H4 (cell line): ENCODE data around the gene FUT6. TPM values are rescaled to one million over a fixed set of nuclear protein-coding genes. Genes with fewer than 3 reads are reported as not detected.
"Not testable (repeated sequence)": the region's sequence is repeated elsewhere in the genome, so short reads cannot be mapped to it uniquely, and the experiment has no call there.

Source experiments
- DNase-seq: peaks from one replicate; pipeline ENCODE4 v3.0.0-alpha.2; 2015; ENCODE audit warnings: low spot score
- total RNA-seq: library from RNA; depleted of rRNA; stranded (reverse); fragments of >200 nt; shearing (Covaris generic); gene quantifications from 2 replicates; pipeline ENCODE4 v1.2.3, GENCODE V29; 2014

Gene FUT6
- total RNA-seq, 1 experiment from 2014 or later, result not detected

DNA sequence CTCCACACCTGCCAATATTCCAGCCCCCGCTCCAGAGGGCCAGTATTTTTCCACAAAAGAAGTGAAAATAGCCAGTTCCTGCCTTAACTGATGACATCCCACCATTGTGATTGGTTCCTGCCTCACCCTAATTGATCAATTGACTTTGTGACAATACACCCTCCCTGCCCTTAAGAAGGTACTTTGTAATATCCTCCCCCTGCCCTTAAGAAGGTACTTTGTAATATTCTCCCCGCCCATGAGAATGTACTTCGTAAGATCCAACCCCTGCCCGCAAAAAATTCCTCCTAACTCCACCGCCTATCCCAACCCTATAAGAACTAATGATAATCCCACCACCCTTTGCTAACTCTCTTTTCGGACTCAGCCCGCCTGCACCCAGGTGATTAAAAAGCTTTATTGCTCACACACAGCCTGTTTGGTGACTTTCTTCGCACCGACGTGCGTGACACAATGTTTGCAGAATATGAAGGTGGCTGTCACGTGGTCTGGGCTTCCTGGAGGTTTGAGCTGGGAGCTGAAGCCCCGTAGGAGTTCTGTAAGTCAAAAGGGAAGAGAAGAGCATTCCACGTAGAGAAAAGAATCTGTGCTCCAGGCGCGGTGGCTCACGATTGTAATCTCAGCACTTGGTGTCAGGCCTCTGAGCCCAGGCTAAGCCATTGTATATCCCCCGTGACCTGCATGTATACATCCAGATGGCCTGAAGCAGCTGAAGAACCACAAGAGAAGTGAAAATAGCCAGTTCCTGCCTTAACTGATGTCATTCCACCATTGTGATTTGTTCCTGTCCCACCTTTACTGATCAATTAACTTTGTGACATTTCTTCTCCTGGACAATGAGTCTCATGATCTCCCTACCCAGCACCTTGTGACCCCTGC is 17.9 kb upstream of the FUT6 start:
- DNase-seq, result no peak

DNA sequence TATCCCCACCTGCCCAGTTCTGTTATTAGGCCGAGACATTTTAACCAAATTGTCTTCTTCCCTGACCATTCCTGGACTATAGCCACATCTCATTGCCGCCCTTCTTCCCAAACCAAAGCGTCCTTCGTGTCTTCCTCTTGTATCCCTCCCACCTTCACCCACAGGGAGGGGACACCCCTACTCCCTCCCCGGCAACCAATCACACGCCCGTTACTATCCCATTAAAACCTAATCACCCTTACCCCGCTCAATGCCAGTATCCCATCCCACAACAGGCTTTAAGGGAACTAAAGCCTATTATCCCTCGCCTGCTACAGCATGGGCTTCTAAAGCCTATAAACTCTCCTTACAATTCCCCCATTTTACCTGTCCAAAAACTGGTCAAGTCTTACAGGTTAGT is 15.6 kb upstream of the FUT6 start:
- DNase-seq, result not testable (repeated sequence)

DNA sequence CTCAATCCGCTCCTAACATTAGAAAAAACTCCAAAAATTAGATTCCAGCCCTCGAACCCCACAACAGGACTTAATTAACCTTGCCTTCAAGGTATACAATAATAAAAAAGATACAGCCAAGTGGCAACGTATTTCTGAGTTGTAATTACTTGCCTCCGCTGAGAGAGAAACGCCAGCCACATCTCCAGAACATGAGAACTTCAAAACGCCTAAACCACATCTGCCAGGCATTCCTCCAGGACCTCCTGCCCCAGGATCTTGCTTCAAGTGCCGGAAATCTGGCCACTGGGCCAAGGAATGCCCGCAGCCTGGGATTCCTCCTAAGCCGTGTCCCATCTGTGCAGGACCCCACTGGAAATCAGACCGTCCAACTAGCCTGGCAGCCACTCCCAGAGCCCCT is 14.6 kb upstream of the FUT6 start:
- DNase-seq, result not testable (repeated sequence)

DNA sequence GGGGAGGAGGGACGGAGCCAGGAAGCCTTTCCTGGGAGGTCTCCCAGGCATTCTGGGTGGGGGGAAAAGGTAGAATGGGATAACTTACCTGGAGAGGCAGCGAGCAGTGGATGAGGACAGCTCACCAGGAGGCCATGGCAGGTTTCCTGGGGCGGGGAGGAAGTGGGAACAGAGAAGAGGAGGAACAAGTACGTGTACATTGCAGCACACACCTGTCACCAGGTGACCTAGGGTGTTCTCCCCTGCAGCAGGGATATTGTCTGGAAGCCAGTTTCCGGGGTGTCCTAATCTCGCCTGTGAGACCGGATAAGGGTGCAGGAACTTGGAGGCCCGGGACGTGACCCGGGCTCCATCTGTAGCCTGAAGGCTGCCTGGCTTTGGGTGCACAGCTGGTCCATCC is 11.8 kb upstream of the FUT6 start, which contains the start of gene FUT3:
Gene FUT3 (minus strand): TSS at position 148 of the 400 bp plus-strand sequence.
- no peak for DNase-seq

DNA sequence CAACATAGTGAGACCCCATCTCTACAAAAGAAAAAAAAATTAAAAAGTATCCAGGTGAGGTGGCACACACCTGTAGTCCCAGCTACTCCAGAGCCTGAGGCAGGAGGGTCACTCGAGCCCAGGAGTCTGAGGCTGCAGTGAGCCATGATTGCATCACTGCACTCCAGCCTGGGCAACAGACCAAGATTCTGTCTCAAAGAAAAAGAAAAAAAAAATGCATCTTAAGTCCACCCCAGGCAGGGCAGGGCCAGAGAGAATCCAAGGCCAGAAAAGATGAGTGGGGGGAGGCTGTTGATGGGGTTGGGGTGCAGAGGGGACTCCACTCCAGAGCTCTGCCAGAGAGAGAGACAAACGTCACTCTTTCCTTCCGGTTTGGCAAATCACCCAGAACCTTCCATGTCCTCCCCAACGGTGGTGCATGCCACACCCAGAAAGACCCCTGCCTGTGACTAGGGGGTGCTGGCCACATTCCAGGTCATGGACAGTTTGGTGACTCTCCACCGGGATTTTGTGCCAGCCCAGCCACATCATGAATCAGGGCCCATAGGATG is 11.3 kb upstream of the FUT6 start:
- DNase-seq, result peak; percentile 51

DNA sequence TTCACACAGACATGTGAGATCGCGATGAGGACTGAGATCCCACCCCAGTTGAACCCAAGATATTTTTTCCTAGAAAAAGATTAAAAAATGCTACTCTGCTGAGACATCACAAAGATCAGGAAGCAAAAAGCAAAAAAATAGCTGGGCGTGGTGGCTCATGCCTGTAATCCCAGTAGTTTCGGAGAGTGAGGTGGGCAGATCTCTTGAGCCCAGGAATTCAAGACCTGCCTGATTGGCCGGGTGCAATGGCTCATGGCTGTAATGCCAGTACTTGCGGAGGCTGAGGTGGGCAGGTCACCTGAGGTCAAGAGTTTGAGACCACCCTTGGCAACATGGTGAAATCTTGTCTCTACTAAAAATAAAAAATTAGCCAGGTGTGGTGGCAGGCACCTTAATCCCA is 10.7 kb upstream of the FUT6 start:
- no peak for DNase-seq

DNA sequence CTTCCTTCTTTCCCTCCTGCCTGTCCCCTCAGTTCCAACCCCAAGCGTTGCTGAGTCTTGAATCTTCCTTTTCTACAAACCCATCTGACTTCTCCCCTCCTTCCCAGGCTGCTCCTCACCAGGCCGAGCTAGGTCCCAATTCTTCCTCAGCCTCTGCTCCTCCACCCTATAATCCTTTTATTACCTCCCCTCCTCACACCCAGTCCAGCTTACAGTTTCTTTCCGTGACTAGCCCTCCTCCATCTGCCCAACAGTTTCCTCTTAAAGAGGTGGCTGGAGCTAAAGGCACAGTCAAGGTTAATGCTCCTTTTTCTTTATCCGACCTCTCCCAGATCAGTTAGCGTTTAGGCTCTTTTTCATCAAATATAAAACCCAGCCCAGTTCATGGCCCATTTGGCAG is 9.1 kb upstream of the FUT6 start:
- not testable (repeated sequence) for DNase-seq

DNA sequence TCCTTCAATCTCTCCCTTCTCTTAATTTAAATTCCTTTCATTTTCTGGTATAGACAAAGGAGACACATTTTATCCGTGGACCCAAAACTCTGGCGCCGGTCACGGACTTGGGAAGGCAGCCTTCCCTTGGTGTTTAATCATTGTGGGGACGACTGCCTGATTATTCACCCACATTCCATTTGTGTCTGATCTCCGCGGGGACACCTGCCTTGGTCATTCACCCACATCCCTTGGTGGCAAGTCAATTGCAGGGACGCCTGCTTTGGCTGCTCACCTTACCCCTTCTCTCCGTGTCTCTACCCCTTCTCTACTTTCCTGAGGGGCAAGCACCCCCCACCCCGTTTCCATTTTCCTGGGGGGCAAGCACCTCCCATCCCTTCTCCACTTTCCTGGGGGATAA is 8.3 kb upstream of the FUT6 start:
- not testable (repeated sequence) for DNase-seq

DNA sequence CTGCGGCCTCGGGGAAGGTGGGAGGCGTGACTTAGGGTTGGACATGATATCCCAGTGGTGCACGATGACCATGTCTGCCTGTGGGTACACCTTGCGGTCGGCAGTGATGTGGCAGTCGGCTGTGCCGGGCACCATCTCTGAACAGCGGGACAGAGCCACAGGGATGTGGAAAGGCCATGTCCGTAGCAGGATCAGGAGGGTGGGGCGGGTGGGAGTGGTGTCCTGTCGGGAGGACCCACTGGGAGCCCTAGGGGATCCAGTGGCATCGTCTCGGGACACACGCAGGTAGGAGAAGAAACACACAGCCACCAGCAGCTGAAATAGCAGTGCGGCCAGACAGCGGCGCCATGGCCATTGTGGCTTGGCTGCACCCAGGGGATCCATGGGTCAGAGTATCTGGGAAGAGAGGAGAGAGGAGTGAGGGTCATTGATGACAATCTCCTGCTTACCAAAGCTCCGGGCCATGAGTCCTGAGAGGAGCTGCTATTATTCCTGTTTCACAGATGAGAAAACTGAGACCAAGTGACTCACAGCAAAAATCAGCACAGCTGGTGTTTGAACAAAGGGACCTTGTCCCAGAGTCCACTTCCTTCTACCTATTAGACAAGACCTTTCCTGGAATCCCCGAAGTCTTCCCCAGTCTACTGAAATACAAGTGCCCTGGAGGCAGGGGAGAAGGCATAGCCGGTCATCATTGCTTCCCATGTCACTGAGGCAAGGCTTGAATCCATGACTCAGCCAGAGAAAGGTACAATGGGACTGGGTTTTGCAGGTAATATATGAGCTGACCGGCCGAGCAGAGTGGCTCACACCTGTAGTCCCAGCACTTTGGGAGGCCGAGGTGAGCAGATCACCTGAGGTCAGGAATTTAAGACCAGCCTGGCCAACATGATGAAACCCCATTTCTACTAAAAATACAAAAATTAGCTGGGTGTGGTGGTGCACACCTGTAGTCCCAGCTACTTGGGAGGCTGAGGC is 5.2 kb upstream of the FUT6 start:
- DNase-seq, result no peak

DNA sequence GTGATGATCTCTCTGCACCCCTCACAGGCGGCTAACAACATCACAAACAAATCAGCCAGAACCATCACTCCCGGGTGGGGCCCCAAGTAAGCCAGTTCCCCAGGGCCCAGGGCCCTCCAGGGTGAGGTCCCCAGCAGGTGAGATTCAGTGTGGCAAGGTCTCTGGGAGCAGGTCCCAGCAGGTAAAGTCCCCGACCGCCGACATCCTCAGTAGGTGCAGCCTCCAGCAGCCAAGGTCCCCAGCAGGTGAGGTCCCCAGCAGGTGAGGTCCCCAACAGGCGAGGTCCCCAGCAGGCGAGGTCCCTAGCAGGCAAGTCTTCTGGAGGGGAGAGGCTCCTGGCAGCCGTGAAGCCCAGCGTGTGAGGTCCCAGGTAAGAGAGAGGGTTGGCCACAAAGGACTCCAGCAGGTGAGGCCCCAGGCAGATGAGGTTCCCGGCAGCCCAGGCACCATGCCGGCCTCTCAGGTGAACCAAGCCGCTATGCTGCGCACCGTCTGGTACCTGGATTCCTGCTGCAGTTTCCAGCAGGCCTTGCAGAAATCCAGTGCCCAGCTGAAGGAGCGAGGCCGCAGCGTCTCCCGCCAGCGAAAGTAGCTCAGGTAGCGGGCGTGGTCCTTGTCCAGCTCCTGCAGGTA is 3.9 kb upstream of the FUT6 start:
- DNase-seq, result no peak

DNA sequence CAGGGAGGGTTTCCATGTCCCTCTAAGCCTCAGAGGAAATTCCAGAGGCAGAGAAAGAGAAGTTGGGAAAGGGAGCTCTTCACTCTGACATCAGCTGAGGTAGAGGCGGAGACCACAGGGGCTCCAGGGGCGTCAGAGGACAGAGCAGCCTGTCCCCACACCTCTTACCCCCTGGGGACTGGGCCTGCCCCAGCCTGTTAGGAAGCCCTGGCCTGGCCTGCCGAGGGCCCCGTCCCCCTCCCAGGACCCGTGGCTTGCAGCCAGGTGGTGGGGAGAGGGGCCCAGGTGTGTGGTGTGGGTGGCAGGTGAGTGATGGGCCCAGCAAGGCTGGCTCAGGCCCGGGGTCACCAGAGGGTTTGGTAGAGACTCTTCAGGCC is 2.2 kb upstream of the FUT6 start:
- DNase-seq, result not testable (repeated sequence)

DNA sequence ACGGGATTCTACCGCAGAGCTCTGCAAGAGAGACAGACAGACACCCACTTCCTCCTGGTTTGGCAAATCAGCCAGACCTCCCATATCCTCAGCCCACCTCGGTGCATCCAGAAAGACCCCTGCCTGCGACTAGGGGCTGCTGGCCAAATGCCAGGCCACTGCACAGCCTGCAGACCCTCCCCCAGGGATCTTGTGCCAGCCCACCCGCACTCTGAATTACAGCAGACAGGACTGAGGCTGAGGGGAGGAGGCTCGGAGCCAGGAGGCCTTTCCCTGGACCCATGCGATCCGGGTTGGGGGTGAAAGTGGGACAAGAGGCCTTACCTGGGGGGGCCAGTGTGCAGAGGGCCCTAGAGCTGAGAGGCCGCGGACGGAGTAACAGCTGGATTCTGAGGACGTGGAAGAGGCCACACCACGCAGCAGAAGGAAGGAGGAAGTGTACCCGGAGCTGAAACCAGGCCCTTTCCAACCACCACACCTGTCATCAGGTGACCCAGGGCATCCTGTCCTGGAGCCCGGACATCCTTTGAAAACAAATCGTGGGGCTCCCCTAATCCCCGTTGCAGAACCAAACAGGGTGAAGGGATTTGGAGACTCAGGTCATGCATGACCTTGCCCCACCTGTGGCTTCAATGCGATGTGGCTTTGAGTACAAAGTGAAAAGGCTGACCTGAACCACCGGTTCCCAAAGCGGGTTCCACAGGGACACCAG is 993 bp downstream of the FUT6 start:
- no peak for DNase-seq

DNA sequence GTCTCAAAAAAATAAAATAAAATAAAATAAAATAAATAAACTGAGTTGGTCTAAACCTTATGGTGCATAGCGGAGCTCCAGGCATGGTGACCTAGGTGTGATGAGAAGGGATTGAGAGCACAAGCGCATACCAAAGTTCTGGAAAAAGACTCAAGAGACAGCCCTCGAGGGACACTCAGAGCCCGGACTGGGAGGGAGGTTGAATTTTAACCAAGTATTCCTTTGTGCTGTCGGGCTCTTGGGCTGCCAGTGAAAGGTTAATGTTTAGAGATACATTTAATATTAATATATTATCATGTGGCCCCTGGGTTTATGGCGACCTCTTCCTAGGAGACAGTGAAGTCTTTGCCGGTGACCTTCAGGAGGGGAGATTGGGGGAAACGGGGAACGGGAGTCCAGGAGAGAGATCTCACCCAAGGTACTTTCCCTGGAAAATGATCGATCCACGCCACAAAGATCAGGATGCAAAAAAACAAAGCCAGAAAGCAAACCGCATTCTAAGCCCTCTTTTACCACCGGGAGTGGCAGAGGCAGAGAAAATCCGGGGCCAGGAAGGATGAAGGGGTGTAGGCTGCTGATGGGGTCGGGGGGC is 1.6 kb downstream of the FUT6 start:
- DNase-seq, result no peak

DNA sequence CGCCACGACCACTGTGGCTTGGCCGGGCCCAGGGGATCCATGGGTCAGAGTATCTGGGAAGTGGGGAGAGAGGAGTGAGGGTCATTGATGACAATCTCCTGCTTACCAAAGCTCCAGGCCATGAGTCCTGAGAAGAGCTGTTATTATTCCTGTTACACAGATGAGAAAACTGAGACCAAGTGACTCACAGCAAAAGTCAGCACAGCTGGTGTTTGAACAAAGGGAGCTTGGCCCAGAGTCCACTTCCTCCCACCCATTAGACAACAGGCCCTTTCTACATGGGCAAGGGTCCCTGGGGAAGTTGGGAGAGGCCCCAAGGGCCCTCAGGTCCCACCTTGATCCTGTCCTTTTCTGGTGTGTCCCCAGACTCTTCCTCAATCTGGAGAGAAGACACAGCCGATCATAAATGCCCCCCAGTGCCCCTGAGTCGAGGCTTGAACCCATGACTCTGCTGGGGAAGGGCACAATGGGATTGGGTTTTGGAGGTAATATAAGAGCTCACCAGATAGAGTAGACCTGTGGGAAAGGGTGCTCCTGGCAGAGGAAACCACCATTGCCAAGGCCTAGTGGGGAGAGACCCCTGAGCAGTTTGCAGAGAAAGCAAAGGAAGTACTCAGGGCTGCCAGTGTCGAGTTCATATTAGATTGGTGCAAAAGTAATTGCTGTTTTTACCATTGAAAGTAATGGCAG is 6.8 kb downstream of the FUT6 start:
- no peak for DNase-seq

DNA sequence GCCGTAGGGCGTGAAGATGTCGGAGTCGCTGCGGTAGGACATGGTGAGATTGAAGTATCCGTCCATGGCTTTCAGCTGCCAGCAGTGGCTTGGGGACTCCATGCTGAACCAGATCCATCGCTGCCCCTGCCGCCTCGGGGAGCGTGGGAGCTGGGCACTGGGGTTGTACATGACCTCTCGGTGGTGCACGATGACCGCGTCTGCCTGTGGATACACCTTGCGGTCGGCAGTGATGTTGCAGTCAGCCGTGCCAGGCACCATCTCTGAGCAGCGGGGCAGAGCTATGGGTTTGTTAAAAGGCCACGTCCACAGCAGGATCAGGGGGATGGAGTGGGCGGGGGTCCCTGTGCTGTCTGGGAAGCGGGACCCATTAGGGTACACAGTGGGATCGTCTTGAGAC is 7.4 kb downstream of the FUT6 start:
- no peak for DNase-seq

DNA sequence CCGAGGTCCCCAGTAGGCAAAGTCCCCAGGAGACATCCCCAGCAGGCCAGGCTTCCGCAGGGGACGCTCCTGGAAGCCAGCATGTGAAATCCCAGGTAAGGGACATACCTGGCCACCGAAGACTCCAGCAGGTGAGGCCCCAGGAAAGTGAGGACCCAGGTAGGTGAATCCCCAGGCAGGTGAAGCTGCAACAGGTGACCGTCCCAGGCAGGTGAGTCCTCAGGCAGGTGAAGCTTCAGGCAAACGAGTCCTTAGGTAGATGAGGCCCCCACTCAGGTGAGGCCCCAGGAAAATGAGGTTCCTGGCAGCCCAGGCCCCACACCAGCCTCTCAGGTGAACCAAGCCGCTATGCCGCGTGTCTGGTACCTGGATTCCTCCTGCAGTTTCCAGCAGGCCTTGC is 8.3 kb downstream of the FUT6 start:
- DNase-seq, result no peak

DNA sequence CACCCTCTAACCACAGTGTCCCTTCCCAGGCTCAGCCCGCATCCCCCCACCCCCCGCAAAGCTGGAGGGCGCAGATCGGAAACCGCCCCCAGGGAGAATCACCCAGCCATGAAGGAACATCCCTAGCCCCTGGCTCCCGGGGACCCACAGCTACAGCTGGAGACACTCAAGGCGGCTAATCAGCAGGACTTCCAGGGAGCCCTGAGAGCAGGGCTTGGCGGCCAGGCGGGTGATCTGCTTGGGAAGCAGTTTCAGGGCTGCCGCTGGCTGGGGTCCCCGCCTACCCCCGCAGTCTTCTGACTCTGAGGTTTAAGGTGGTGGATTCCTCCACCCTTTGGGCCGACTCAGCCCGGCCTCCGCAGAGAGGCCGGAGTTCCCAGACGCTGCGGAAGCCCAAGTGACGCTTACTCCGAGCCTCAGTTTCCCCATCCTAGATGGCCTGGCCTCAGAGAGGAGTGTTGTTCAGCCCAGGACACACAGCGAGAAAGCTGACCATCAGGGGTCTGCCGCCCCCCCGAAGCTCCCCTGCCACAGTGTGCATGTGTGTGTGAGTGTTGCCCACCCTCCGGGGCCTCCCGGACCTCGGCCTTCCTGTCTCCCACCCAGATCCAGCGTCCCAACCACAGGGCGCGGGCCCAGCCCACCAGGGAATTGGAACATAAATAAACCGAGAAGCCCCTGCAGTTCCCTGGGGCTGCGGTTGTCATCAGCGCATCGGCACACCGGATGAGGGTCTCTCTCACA is 9.8 kb downstream of the FUT6 start:
- DNase-seq, result no peak

DNA sequence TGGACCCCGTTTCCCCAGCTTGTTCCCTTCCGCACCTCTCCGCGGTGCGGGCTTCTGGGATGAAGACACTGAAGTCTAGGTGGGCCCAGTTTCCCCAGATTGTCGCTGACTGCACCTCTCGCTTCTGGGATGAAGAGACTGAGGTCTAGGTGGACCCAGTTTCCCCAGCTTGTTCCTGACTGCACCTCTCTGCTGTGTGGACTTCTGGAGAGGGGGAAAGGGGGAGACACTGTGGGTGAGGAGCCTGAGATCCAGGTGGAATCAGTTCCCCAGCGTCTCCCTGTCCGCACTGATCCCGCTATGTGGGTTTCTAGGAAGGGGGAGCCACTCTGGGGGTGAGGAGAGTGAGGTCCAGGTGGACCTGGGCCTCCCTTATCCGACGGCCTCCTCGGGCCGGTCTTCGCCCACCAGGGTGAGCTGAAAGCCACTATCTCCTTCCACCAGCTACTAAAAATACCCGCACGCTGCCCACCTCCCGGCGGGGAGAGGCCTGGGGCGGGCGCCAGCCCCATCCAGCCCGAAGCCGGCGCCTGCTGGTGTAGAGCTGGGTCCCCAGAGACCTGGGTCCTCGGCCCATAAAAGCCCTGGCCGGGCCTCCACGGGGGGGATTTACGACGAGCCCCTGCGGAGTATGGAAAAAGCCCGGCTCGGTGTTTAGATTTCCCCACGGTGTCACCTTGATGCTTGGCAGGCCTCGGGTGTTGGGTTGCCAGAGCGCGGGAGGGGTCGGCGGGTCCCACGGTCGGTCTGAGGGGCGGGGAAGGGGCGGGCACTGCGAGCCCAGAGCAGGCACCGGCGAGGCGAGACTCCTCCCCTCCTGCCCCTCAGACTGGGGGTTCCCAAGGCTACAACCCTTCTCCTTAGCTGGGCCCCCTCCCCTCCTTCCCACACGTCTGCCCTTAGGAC is 10.6 kb downstream of the FUT6 start:
- DNase-seq, result no peak
